ENCODE results near the gene RPL27. TPM values are rescaled to one million over a fixed set of nuclear protein-coding genes. Genes with fewer than 3 reads are reported as not detected.

The RPL27 gene
- total and polyA plus RNA-seq, 2 of the 13 experiments (the other 11 are each of a cell fraction or from before 2014, with no cell fraction given): 1,585 to 5,840 TPM

- no peak for TF ChIP-seq MLX (CRISPR knock-in tag; IDR thresholded peaks at IDR 0.05)
- no peak for TF ChIP-seq TGIF2 (CRISPR knock-in tag; IDR thresholded peaks at IDR 0.05)
- peak; percentile 66; the same call in 1 of the 2 replicates for TF ChIP-seq KDM3A (CRISPR knock-in tag; IDR thresholded peaks at IDR 0.05; ENCODE audit: low read depth)
- TF ChIP-seq ZNF180 (CRISPR knock-in tag; IDR thresholded peaks at IDR 0.05; ENCODE audit: borderline replicate concordance, low read depth): no peak
- no peak for TF ChIP-seq PRDM15 (CRISPR knock-in tag; IDR thresholded peaks at IDR 0.05)
- no peak for TF ChIP-seq MEIS2 (CRISPR knock-in tag; IDR thresholded peaks at IDR 0.05)
- no peak for TF ChIP-seq SMAD1 (CRISPR knock-in tag; IDR thresholded peaks at IDR 0.05; ENCODE audit: borderline replicate concordance, low read depth)
- no peak for TF ChIP-seq HNRNPLL (IDR thresholded peaks at IDR 0.05; ENCODE audit: low read depth, low read length, poor library complexity, severe bottlenecking)
- peak; percentile 39; the same call in 1 of the 2 replicates for TF ChIP-seq ZHX2 (IDR thresholded peaks at IDR 0.05; ENCODE audit: low read depth)
- TF ChIP-seq ZHX2 (CRISPR knock-in tag; IDR thresholded peaks at IDR 0.05; ENCODE audit: borderline replicate concordance): no peak
- TF ChIP-seq ZFP1 (CRISPR knock-in tag; IDR thresholded peaks at IDR 0.05): no peak
- TF ChIP-seq ZNF414 (CRISPR knock-in tag; IDR thresholded peaks at IDR 0.05): peak; percentile 85
- no peak for TF ChIP-seq MXD4 (CRISPR knock-in tag; IDR thresholded peaks at IDR 0.05)
- TF ChIP-seq ZFP62 (CRISPR knock-in tag; IDR thresholded peaks at IDR 0.05): no peak
- TF ChIP-seq ZNF672 (CRISPR knock-in tag; IDR thresholded peaks at IDR 0.05): no peak
- TF ChIP-seq ZSCAN30 (CRISPR knock-in tag; IDR thresholded peaks at IDR 0.05): no peak
Observed at GRCh38 chr17:43020789-43021740, 22.8 kb downstream of the RPL27 start (continued).

Measured in HepG2 (cell line).